Small intestine (tissue), 7 donors: ENCODE measurements around the gene NEURL1B. TPM values are rescaled to one million over a fixed set of nuclear protein-coding genes. Genes with fewer than 3 reads are reported as not detected.

Source experiments
- DNase-seq, 2 donors: peaks; one replicate each; pipeline versions ENCODE4 v3.0.0 to v3.0.0-alpha.2; 2013
- FAIRE-seq: peaks from 2 replicates; lab custom pipeline; 2012; peaks lifted over from hg19 to GRCh38; lab: Jason Lieb, UNC
- H3K27ac ChIP-seq, 3 donors: one replicate each; pipeline ENCODE4 v1.5.1; 2013; ENCODE audit warnings: low read length in 2 of 3, mild to moderate bottlenecking in 2 of 3, control low read depth in 1 of 3, inconsistent platforms in 1 of 3, low read depth in 1 of 3, moderate library complexity in 1 of 3
- H3K27me3 ChIP-seq, 3 donors: one replicate each; pipeline ENCODE4 v1.6.1; 2013; ENCODE audit warnings: low read length in 3 of 3, inconsistent platforms in 1 of 3; ENCODE audit not compliant: control insufficient read depth in 3 of 3, insufficient read depth in 3 of 3
- H3K36me3 ChIP-seq, 3 donors: one replicate each; pipeline ENCODE4 v1.6.1; 2013; ENCODE audit warnings: low read length in 3 of 3, inconsistent platforms in 1 of 3, low read depth in 1 of 3, mild to moderate bottlenecking in 1 of 3, moderate library complexity in 1 of 3; ENCODE audit not compliant: control insufficient read depth in 3 of 3, insufficient read depth in 2 of 3
- H3K4me1 ChIP-seq, 3 donors: one replicate each; pipeline ENCODE4 v1.6.1; 2013; ENCODE audit warnings: low read length in 2 of 3, inconsistent platforms in 1 of 3, low read depth in 1 of 3, mild to moderate bottlenecking in 1 of 3, moderate library complexity in 1 of 3; ENCODE audit not compliant: control insufficient read depth in 3 of 3, insufficient read depth in 2 of 3
- H3K4me3 ChIP-seq, 3 donors: one replicate each; pipeline ENCODE4 v1.5.1; 2013; ENCODE audit warnings: low read length in 3 of 3, control low read depth in 1 of 3, inconsistent platforms in 1 of 3, low read depth in 1 of 3, mild to moderate bottlenecking in 1 of 3, moderate library complexity in 1 of 3
- H3K9me3 ChIP-seq, 2 donors: one replicate each; pipeline ENCODE4 v1.6.1; 2013; ENCODE audit warnings: low read depth in 1 of 2, low read length in 1 of 2; ENCODE audit not compliant: control insufficient read depth in 2 of 2, insufficient read depth in 1 of 2
- WGBS, 3 donors: extraction: QIAGEN DNeasy Blood & Tissue Kit; methylation state at CpG; one replicate each; pipeline ENCODE4 v1.1.7; 2013; 5-methylcytosine and 5-hydroxymethylcytosine counted together
- polyA plus RNA-seq, 4 donors: library from polyadenylated mRNA; stranded (reverse) in 3 of 4; unstranded in 1 of 4; fragments of 200-250 nt in 3 of 4; fragments of 120-200 nt in 1 of 4; gene quantifications; one replicate each; pipeline versions ENCODE4 v1.2.1 to v1.2.3, GENCODE V29; 2013
- donor health status: healthy with polysubstance abuse.
- donor health status: control.
- donor health status: control.
- donor health status: Bipolar disorder and iron deficiency.
- donor health status: healthy.

NEURL1B gene
- polyA plus RNA-seq, 4 donors = 2.7 to 21.0 (median 10.9) TPM

- FAIRE-seq (no peak), DNase-seq (no peak)
- H3K36me3 ChIP-seq = no peaks in the 10 kb centered on the region
- peaks cover 0 to 19% (median 0%) of the 10 kb centered on the region in 3 donors for H3K4me1 ChIP-seq
- 80 to 87% (median 84%) methylated on average over 17 of the region's 17 CpGs for WGBS, 3 donors
- H3K27me3 ChIP-seq = no peaks in the 10 kb centered on the region
- no peaks in the 10 kb centered on the region for H3K9me3 ChIP-seq
- no peak overlapping the region for H3K4me3 ChIP-seq
- H3K27ac ChIP-seq = no peak overlapping the region
These were observed 16.7 kb upstream of the NEURL1B start for GRCh38 chr5:172624083-172624995.

- FAIRE-seq = no peak
- no peak for DNase-seq
- H3K9me3 ChIP-seq = no peaks in the 10 kb centered on the region
- no peak overlapping the region for H3K4me3 ChIP-seq
- peaks cover 0 to 19% (median 0%) of the 10 kb centered on the region in 3 donors for H3K4me1 ChIP-seq
- H3K27me3 ChIP-seq = no peaks in the 10 kb centered on the region
- H3K36me3 ChIP-seq = no peaks in the 10 kb centered on the region
- H3K27ac ChIP-seq = no peak overlapping the region
- 64 to 80% (median 67%) methylated on average over 10 of the region's 10 CpGs for WGBS, 3 donors
These were observed 15.8 kb upstream of the NEURL1B start for GRCh38 chr5:172624996-172625964.

- DNase-seq = no peak
- WGBS, 3 donors = 84 to 87% (median 86%) methylated on average over 7 to 8 of the region's 8 CpGs
- no peaks in the 10 kb centered on the region for H3K9me3 ChIP-seq
- H3K27me3 ChIP-seq = no peaks in the 10 kb centered on the region
- no peak for FAIRE-seq
- no peak overlapping the region for H3K27ac ChIP-seq
- H3K4me1 ChIP-seq = peaks cover 0 to 19% (median 0%) of the 10 kb centered on the region in 3 donors
- no peaks in the 10 kb centered on the region for H3K36me3 ChIP-seq
- no peak overlapping the region for H3K4me3 ChIP-seq
These were observed 15.0 kb upstream of the NEURL1B start for GRCh38 chr5:172626031-172626581.

- FAIRE-seq = no peak
- WGBS, 3 donors = 85 to 88% (median 86%) methylated on average over 5 of the region's 5 CpGs
- H3K4me3 ChIP-seq = no peak overlapping the region
These were observed 11.0 kb upstream of the NEURL1B start for GRCh38 chr5:172630082-172630481.

GRCh38 chr5:172630482-172630881 lies 10.6 kb upstream of the NEURL1B start:
- H3K36me3 ChIP-seq = no peaks in the 10 kb centered on the region
- FAIRE-seq = no peak
- WGBS, 3 donors = 90 to 93% (median 91%) methylated on average over 6 of the region's 6 CpGs
- DNase-seq = no peak
- H3K9me3 ChIP-seq = no peaks in the 10 kb centered on the region
- no peaks in the 10 kb centered on the region for H3K27me3 ChIP-seq
- H3K4me3 ChIP-seq = no peak overlapping the region
- H3K4me1 ChIP-seq = no peaks in the 10 kb centered on the region
- no peak overlapping the region for H3K27ac ChIP-seq

More at GRCh38 chr5:172630082-172630481, 11.0 kb upstream of the NEURL1B start:
- Histone ChIP-seq H3K9me3 (no peaks in the 10 kb centered on the region), H3K27ac (no peak overlapping the region), H3K36me3 (no peaks in the 10 kb centered on the region), H3K4me1 (peaks cover 0 to under 1% (median 0%) of the 10 kb centered on the region in 3 donors), H3K27me3 (no peaks in the 10 kb centered on the region)
- DNase-seq = no peak

- Histone ChIP-seq H3K4me3 (no peak overlapping the region), H3K36me3 (no peaks in the 10 kb centered on the region), H3K9me3 (no peaks in the 10 kb centered on the region), H3K27me3 (no peaks in the 10 kb centered on the region), H3K4me1 (no peaks in the 10 kb centered on the region), H3K27ac (no peak overlapping the region)
- WGBS, 3 donors = 63 to 72% (median 70%) methylated on average over 6 of the region's 6 CpGs
- no peak for FAIRE-seq
- no peak for DNase-seq
These were observed 10.1 kb upstream of the NEURL1B start for GRCh38 chr5:172630986-172631385.

GRCh38 chr5:172632346-172633092 lies 8.5 kb upstream of the NEURL1B start:
- Histone ChIP-seq H3K4me1 (no peaks in the 10 kb centered on the region), H3K36me3 (no peaks in the 10 kb centered on the region), H3K9me3 (no peaks in the 10 kb centered on the region), H3K27ac (no peak overlapping the region), H3K4me3 (no peak overlapping the region), H3K27me3 (no peaks in the 10 kb centered on the region)
- no peak for FAIRE-seq
- 88 to 94% (median 93%) methylated on average over 6 of the region's 6 CpGs for WGBS, 3 donors
- no peak for DNase-seq
